GM10248 (cell line): Measurements from ENCODE around the gene KLHDC8A.

Source experiments
- CTCF ChIA-PET: fragments of 300-600 bp; sonication (Branson Sonifier 250); formaldehyde crosslinking; extraction: SDS; loops from one replicate; lab custom pipeline; 2021; ENCODE audit warnings: antibody characterized with exemption; lab: Yijun Ruan, JAX
- POLR2A ChIA-PET: fragments of 350-650 bp; sonication (Branson Sonifier 250); formaldehyde crosslinking; extraction: SDS; loops from one replicate; lab custom pipeline; 2020; ENCODE audit warnings: antibody characterized with exemption; lab: Yijun Ruan, JAX
- DNase-seq: peaks from one replicate; pipeline ENCODE4 v3.0.0; 2012; ENCODE audit errors: extremely low spot score
- TF ChIP-seq, protein P1 (sequence below): IDR thresholded peaks from 2 replicates; pipeline ENCODE4 v1.5.1; 2012; ENCODE audit warnings: mild to moderate bottlenecking, low read depth; ENCODE audit errors: extremely low read depth, missing control alignments, control extremely low read depth

The KLHDC8A gene

GRCh38 chr1:205310976-205311704, 45.6 kb downstream of the KLHDC8A start:
- DNase-seq, result peak; percentile 51
- CTCF ChIA-PET, result interaction anchor here (0.9 to 41.3 kb wide), 5 partner anchors 12 to 43 kb away, joined by 3 to 1591 read pairs (median 7); no protein-coding TSS in a partner anchor
- POLR2A ChIA-PET, result no interaction called here
- TF ChIP-seq, protein P1, sequence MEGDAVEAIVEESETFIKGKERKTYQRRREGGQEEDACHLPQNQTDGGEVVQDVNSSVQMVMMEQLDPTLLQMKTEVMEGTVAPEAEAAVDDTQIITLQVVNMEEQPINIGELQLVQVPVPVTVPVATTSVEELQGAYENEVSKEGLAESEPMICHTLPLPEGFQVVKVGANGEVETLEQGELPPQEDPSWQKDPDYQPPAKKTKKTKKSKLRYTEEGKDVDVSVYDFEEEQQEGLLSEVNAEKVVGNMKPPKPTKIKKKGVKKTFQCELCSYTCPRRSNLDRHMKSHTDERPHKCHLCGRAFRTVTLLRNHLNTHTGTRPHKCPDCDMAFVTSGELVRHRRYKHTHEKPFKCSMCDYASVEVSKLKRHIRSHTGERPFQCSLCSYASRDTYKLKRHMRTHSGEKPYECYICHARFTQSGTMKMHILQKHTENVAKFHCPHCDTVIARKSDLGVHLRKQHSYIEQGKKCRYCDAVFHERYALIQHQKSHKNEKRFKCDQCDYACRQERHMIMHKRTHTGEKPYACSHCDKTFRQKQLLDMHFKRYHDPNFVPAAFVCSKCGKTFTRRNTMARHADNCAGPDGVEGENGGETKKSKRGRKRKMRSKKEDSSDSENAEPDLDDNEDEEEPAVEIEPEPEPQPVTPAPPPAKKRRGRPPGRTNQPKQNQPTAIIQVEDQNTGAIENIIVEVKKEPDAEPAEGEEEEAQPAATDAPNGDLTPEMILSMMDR, result no peak

- TF ChIP-seq, protein P1, result no peak
- POLR2A ChIA-PET, result no interaction called here
- CTCF ChIA-PET, result interaction anchor here (2.2 to 41.3 kb wide), 3 partner anchors 16 to 44 kb away, joined by 7 to 1591 read pairs (median 99); no protein-coding TSS in a partner anchor
- DNase-seq, result no peak
Measured at GRCh38 chr1:205309741-205310140, 47.0 kb downstream of the KLHDC8A start.

DNA sequence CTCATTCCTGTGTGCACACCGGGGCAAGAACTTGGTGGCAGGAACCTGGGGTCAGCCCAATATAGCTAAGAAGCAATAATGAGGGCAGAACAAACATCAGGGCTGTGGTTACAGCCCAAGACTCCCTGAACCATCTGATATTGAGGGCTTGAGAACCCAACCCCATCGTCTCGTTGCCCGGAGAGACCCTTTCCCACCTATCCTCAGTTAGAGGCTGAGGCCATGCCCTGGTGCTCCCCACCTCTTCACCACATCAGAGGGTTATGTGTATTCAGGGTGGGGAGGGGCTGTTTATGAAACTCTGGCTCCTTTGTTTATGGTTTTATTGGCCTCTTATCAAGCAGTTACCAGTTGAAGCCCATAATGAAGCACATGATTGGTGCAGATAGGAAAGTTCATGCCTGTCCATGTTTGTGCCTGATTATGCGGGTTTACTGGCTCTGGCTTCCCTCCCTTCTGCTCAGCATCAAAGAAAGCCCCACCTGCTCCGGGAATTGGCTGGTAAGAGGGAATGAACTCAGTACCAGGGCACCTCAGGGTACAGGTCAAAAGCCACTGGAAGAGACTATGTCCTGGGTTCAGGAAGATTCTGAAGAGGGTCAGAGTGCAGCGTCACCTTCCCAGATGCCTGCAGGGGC, 49.7 kb downstream of the KLHDC8A start:
- TF ChIP-seq, protein P1, result no peak
- CTCF ChIA-PET, result interaction anchor here (1.2 to 41.3 kb wide), 3 partner anchors 14 to 37 kb away, joined by 4 to 1591 read pairs (median 4); no protein-coding TSS in a partner anchor
- no peak for DNase-seq
- POLR2A ChIA-PET, result no interaction called here

DNA sequence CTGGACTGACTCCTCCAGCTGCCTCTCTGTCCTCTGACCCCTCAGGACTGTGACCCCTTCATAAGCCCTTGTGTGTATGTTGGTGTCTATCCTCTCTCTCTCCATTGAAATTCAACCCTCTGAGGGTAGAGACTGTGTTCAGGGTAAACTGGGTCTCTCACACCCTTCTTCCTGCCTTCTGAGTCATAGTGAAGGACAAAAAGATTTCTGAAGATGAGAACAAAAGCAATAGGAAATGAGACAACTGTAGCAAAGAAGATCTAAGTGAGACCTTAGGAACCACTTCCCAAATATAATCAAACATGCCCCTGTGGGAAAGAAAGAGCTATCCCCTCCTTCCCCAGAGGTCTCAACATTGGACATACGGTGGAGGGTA, 52.0 kb downstream of the KLHDC8A start:
- DNase-seq, result no peak
- TF ChIP-seq, protein P1, result no peak
- CTCF ChIA-PET, result interaction anchor here (2.4 to 41.3 kb wide), 5 partner anchors 11 to 35 kb away, joined by 7 to 1591 read pairs (median 13); partner anchors contain the start of gene NUAK2
- POLR2A ChIA-PET, result no interaction called here

DNA sequence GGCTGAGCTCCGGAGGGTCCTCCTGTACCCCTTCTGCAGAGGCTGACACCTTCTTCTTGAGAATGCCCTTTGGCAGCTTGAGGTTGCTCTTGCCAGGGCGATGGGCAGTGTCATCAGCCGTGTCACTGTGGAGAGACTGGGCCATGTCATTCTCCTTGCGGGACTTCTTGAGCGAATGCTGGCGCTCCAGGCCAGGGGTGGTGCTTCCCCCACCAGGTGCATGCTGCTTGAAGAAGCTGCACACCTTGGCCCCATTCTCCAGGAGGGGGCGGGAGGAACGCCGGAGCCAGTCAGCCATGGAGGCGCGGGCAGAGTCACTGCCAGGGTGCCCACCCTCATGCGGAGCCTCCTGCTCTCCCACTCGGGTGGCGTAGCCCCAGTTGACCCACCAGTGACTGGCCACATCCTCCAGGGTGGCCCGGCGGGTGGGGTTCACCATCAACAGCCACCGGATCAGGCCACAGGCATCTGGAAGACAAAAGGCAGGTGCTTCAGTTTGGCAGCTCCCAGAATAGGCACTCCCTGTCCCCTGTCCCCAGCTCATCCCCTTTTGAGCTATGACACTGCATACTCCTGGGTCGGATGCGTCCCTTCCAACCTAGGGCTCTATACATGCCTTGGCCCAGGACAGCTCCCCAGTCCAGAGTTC, 52.6 kb downstream of the KLHDC8A start:
- POLR2A ChIA-PET, result no interaction called here

More for the DNA sequence above, 52.6 kb downstream of the KLHDC8A start:
- CTCF ChIA-PET, result interaction anchor here (2.4 to 41.3 kb wide), 5 partner anchors 11 to 34 kb away, joined by 7 to 1591 read pairs (median 13); partner anchors contain the start of gene NUAK2
- DNase-seq, result no peak
- TF ChIP-seq, protein P1, result no peak
